Skeletal muscle tissue (tissue), 5 donors: ENCODE measurements around the gene DAP. TPM values are rescaled to one million over a fixed set of nuclear protein-coding genes. Genes with fewer than 3 reads are reported as not detected.

Experiments used
- H3K27ac ChIP-seq: one replicate; pipeline ENCODE4 v1.7.0; 2013; ENCODE audit warnings: mild to moderate bottlenecking, low read depth, low read length, inconsistent platforms
- H3K27me3 ChIP-seq, 3 donors: one replicate each; pipeline ENCODE4 v1.7.0; 2013; ENCODE audit warnings: low read length in 3 of 3; ENCODE audit not compliant: control insufficient read depth in 3 of 3, insufficient read depth in 3 of 3
- H3K36me3 ChIP-seq, 3 donors: one replicate each; pipeline ENCODE4 v1.7.0; 2013; ENCODE audit warnings: low read length in 3 of 3; ENCODE audit not compliant: control insufficient read depth in 3 of 3, insufficient read depth in 3 of 3
- H3K4me1 ChIP-seq, 3 donors: one replicate each; pipeline ENCODE4 v1.7.0; 2013; ENCODE audit warnings: low read length in 3 of 3, mild to moderate bottlenecking in 3 of 3; ENCODE audit not compliant: control insufficient read depth in 3 of 3, insufficient read depth in 3 of 3
- H3K4me3 ChIP-seq, 3 donors: one replicate each; pipeline ENCODE4 v1.7.0; 2013; ENCODE audit warnings: low read length in 3 of 3
- H3K9ac ChIP-seq, 3 donors: one replicate each; pipeline ENCODE4 v1.7.0; 2013; ENCODE audit warnings: low read length in 3 of 3, mild to moderate bottlenecking in 3 of 3, moderate library complexity in 2 of 3, low read depth in 1 of 3
- H3K9me3 ChIP-seq, 3 donors: one replicate each; pipeline ENCODE4 v1.7.0; 2013; ENCODE audit warnings: low read length in 3 of 3; ENCODE audit not compliant: control insufficient read depth in 3 of 3
- small RNA-seq: library from RNA; depleted of rRNA; stranded (forward); fragments of <200 nt; gene quantifications from one replicate; pipeline ENCODE3, GENCODE V24; 2014
- total RNA-seq: library from RNA; depleted of rRNA; stranded (reverse); fragments of >200 nt; gene quantifications from one replicate; pipeline ENCODE4 v1.2.3, GENCODE V29; 2014
- donor health status: Osteomylitis.

The DAP gene
- total RNA-seq, 1 donor from 2014 or later, result 18.3 TPM

GRCh38 chr5:10630126-10630525 is 130.9 kb downstream of the DAP start:
- peaks cover 0 to 4% (median 3%) of the 10 kb centered on the region in 3 donors for H3K27me3 ChIP-seq

GRCh38 chr5:10629682-10630081 is 131.4 kb downstream of the DAP start:
- H3K27ac ChIP-seq, result no peak overlapping the region
- H3K4me3 ChIP-seq, result no peak overlapping the region
- no peak overlapping the region for H3K9ac ChIP-seq
- peaks cover 0 to 4% (median 3%) of the 10 kb centered on the region in 3 donors for H3K27me3 ChIP-seq
- no peaks in the 10 kb centered on the region for H3K9me3 ChIP-seq
- H3K4me1 ChIP-seq, result peaks cover 11 to 14% (median 12%) of the 10 kb centered on the region in 3 donors
- H3K36me3 ChIP-seq, result no peaks in the 10 kb centered on the region

More at GRCh38 chr5:10630126-10630525, 130.9 kb downstream of the DAP start:
- no peaks in the 10 kb centered on the region for H3K9me3 ChIP-seq
- H3K27ac ChIP-seq, result no peak overlapping the region
- peaks cover 11 to 14% (median 12%) of the 10 kb centered on the region in 3 donors for H3K4me1 ChIP-seq
- no peak overlapping the region for H3K4me3 ChIP-seq
- H3K36me3 ChIP-seq, result no peaks in the 10 kb centered on the region
- no peak overlapping the region for H3K9ac ChIP-seq

Small RNA genes within 50 kb of the gene (small RNA-seq; reads per million reads assigned to genes)
- not detected for gene AC012629.4

Other genes with a start within 250 kb of the DAP start
- gene ANKRD33B, start 197.2 kb downstream of the DAP start, total RNA-seq, result 2.6 TPM